Hematopoietic multipotent progenitor cell treated with erythropoietin and hydrocortisone succinate and interleukin-3 and kit ligand, for 6 days (in vitro differentiated cells): ENCODE measurements around the gene MAPK8IP1.

Experiments used
- DNase-seq: peaks from one replicate; pipeline ENCODE4 v3.0.0-alpha.2; 2015

MAPK8IP1 gene

DNA sequence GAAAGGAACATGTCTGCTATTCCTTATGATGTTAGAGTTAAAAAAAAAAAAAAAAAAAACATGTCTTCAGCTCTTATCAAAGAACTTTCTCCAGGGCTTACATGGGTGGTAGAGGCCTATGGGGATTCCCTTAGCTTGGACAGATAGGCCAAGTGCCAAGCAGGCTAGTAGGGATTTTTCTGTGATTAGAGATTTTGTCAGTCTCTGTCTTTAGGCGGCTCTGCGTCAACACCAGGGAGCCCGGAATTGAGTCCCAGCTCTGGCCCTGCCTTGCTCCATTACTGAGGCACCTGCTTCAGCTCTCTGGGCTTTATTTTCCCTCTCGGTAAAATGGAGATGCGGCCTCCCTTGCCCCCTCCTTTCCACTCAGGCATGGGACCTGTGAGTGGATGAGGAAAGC is 25.1 kb upstream of the MAPK8IP1 start:
- DNase-seq = no peak

DNA sequence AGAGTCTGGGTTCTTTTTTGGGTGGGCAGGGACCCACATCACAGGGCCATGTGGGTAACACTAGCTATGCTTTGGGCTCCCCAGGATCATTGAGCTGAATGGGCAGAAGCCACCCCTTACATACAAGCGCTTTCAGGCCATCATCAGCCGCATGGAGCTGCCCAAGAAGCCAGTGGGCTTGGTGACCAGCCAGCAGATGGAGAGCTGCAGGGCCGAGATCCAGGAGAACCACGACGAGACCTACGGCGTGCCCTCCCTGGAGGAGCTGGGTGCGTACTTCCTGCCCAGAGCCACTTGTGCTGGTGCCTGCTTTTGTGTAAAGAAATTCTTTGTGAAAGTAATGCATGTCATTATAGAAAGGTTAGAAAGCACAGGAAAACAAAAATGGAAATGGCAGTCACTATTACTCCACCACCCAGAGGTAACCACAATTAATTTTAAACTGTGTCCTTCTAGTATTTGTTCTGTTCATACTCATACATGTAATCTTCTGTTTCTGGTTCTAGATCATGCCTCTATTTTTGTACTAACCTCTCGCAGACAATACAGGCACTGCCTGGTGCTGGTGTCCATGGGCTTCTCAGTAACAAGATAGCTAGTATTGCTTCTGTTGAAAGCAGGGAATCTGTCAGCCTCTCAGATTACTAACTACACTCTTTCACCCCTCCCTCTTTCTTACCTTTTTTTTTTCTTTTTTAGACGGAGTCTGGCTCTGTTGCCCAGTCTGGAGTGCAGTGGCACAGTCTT is 24.5 kb upstream of the MAPK8IP1 start:
- DNase-seq = no peak

DNA sequence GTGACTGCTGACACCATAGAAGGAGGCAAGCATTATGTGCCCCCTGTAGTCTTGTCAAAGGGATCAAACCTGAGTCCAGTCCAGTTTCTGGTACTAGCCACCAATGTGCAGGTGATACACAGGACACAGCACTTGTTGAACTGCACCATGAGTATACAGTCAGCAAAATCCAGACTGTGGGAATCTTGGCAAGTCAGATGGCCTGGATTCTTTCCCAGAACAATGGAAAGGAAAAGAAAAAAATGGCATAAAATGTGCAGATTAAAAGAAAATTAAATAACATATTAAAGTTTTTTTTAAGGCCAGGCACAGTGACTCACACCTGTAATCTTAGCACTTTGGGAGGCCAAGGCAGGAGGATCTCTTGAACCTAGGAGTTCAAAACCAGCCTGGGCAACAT is 21.4 kb upstream of the MAPK8IP1 start:
- DNase-seq = no peak

DNA sequence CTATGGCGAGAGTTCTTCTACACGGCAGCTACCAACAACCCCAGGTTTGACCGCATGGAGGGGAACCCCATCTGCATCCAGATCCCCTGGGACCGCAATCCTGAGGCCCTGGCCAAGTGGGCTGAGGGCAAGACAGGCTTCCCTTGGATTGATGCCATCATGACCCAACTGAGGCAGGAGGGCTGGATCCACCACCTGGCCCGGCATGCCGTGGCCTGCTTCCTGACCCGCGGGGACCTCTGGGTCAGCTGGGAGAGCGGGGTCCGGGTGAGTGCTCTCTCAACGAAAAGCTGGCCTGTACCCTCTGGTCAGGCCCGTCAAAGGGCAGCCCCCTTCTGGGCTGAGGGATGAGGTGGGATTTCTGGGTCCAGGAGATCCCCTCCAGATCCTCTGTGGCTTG is 15.9 kb upstream of the MAPK8IP1 start:
- DNase-seq = no peak

DNA sequence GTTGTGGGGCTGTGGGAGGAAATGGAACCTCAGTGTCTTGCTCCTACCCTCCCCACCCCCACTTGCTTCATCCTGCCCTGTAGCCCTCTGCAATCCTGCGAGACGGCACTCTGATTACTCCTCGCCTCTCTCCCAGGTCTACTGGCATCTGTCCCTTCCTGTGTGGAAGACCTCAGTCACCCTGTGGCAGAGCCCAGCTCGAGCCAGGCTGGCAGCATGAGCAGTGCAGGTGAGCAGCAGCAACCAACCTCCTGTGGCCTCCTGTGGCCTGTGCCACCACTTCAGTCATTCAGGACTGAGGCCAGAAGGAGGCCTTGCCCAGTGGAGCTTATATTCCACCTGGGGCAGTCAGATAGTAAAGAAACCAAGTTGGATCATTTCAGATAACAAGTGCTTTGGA is 14.7 kb upstream of the MAPK8IP1 start:
- no peak for DNase-seq

DNA sequence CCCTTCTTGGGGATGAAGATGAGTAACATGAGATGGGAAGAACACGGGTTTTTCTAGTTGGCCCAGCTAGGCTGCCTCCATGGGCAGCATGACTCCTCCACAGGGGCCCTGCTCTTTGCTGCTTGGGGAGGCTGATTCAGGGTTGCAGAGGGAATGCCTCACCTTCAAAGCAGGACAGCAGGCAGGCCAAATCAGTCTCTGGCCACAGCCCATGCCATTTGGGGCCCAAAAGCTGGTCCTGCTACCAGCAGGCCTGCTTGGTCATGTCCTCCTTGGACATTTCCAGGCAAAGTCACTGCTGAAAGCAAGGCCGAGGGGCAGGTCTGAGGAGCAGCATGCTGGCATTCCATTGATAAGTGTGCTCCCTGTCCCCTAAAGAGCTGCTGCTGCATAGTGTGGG is 13.8 kb upstream of the MAPK8IP1 start:
- DNase-seq = no peak

DNA sequence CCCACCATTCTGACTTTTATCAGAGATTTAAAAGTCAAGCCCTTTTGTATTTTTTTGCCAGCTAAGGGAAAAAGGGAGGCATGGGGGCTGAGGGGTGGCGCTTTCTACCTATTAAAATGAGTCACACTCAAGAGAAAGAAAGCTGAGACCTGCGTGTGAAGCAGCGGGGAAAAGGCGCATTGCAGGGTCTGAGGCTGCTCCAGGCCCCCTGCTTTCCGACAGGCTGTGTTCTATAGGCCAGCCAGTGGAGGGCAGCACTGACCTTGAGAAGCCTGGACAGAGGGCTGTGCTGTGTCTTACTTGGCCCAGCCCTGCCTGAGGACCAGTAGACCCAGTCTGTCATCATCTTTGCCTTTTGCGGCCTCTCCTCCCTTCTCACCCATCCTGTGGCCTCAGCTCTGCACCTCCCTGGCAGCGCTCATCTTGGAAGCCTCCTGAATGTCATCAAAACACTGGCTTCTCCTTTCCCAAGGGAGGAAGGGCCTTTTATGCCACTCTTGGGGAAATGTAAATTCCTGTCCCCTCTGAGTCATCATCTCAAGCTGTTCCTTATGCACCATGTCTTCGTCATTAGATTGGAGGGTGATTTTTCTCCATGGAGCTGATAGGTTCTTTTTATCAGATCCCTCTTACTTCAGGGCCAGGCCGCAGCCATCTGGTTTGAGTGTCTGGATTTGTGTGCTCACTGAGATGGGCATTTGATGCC is 12.6 kb upstream of the MAPK8IP1 start:
- peak; percentile 74 for DNase-seq

DNA sequence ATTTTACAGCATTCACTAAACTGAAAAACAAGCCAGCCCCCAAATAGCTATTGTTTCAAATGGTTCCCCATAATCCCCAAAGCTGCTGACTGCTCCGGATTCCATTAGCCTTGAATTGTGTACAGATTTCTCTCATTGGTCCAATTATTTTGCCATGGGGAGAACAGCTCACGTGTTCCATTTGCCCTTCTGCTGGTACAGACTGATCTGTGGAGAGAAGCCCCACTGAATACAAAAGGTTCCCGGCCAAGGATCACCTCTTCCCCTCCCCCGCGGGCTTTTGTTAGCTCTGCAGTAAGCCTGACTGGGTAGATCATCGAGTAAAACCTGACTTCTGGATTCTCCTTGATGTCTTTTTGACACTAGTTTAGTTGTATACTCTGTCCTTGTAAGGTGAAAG is 9.1 kb upstream of the MAPK8IP1 start:
- no peak for DNase-seq

DNA sequence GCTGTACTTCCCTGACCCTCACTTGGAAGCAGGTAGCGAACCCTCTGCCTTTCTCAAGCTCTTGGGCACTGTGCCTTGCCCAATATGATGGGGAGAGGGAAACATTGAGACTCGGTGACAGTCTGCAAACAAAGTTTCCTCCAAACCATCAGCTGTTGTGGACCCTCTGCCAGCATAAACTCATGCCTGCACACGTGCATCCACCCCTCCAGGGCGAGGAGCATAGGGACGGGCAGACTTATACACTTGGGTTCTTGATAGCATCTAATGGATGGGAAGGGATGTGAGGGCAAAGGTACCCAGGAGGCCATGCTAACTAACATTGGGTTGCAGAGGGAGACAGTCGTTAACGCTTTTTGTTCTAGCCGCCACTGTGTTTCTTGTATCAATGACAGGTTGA is 8.2 kb upstream of the MAPK8IP1 start:
- no peak for DNase-seq

DNA sequence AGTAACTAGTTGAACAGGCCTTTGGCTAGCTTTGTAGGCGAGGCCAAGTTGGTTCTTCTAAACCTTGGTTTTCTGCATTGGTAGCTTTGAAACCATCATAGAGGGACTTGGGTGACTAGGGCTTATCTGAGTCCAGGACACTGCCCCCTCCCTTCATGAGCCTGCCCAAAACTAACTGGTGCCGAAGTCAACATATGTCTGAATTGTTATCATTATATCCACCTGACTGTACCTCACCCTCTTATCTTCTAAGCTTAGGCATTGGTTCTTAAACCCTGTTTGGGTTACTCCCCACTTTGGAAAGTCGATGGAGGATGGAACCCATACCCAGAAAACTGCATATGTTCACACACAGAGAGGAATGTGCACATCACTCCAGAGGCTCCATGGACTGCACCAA is 7.6 kb upstream of the MAPK8IP1 start:
- DNase-seq = no peak

DNA sequence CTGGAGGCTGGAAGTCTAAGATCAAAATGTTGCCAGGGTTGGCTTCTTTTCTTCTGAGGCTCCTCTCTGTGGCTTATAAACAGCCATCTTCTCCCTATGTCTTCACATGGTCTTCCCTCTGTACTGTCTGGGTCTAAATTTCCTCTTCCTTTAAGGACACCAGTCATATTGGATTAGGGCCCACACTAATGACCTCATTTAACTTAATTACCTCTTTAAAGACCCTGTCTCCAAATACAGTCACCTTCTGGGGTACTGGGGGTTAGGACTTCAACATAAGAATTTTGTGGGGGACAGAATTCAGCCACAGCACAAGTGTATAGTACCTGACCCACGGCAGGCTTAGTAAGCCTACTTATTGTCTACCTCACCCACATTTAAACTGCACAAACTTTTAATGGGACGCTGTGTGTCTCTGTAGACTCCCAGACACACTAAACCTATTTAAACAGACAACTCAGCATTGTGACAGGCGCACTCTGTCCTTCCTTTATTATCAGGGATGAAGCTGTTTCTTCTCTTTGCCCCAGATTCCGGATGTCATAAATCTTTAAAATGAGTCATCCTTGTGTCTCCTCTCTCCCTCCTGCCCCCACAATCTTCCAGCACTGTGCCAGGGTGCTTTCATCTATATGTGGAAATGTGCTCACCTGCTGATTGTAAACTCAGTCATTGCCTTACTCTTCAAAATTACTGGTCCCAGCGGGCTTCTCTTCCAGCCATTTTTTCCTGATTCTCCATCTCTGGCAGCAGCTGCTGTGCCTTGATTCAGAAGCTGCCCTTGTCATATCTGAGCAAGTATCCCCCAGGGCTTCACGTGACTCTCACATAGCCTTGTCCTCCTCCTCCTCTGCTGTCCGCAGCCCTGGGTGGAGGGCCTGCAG is 5.4 kb upstream of the MAPK8IP1 start:
- no peak for DNase-seq

DNA sequence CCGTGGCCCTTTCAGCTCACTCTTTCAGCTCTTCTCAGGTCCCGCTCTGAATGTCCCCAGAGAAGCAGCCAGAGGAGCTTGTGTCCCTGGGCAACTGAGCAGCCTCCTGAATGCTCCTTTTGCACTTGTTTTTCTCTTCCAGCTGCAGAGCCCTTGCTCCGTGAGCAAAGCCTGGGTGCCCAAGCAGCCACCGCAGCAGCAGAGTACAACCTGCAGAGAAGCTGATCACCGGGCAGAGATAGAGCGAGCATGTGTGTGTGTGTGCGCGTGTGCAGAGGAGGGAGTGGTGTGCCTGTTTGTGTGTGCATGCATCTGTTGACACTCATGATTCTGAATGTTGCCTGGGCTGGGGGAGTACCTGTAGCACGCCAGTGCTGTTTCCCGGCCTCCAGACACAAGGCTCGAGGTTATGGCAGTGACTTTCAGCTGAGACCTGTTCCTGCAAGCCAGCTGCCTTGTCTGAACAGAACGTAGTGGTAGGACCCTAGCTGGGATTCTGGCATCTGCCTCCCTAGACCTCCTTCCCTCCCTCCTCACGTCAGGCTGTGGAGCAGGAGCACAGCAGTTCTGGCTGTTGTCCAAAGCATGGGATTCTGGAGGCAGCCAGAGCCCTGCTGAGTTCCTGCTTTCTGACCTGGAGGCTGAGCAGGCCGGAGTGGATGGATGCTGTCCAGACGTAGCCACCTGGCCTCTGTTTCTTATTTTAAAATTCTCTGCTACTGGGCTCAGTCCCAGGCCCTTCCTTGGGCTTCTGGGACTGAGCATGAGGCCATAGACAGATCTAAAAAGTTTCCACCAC is 4.5 kb upstream of the MAPK8IP1 start:
- no peak for DNase-seq

DNA sequence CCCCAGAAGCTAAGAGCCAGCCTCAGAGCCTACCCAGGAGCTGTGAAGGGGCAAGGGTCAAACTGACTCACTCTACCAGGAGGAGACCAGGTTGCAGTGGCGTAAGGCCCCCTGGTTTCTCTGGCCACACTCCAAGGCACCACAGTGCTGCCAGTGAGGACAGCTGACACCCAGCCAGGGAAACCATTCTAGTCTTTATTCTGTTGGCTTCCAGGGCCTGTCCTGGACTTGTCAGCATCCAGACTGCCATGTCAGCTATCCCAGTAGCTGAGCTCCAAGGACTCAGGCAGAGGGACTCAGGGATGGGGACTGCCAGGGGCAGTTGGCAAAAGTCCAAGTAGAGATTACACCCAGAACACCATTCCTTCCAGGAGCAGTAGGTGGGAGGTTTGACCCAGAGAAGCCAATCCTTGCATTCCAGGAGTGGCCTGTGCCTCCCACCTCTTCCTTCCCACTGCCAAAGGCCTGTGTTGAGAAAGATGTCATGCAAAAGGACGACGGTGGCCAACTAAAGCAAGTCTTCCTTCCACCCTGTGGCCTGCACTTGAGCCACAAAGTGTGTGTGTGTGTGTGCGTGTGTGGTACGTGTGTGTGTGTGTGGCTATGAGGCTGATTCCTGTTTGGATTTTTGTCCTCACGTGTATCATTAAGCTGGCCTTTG is 3.6 kb upstream of the MAPK8IP1 start:
- DNase-seq = no peak

DNA sequence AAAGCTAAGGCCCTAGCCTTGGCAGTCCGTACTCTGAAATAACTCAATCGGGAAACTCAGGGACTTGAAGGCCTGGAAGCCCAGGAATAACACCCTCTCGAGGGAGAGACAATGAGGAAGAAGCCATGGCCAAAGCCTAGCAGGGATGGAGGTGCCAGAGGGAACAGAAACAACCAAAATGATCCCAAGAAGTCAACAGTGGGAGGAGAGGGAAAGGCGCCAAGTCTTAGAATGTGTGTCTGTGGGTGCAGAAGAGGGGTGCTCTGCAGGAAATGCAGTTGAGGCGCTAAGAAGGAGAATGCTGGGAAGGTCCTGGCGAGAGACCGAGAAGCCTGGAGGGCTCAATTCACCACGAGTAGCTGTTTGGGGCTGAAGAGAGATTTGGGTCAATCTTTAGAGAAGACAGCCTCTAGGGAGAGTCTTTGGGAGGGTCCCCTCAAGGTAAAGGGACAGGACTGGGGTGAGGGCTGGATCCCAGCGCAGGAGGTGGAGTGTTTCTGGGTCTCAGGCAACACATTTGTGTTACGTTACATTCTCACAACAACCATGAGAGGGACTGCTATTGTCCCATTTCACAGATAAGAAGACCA is 760 bp upstream of the MAPK8IP1 start:
- no peak for DNase-seq

DNA sequence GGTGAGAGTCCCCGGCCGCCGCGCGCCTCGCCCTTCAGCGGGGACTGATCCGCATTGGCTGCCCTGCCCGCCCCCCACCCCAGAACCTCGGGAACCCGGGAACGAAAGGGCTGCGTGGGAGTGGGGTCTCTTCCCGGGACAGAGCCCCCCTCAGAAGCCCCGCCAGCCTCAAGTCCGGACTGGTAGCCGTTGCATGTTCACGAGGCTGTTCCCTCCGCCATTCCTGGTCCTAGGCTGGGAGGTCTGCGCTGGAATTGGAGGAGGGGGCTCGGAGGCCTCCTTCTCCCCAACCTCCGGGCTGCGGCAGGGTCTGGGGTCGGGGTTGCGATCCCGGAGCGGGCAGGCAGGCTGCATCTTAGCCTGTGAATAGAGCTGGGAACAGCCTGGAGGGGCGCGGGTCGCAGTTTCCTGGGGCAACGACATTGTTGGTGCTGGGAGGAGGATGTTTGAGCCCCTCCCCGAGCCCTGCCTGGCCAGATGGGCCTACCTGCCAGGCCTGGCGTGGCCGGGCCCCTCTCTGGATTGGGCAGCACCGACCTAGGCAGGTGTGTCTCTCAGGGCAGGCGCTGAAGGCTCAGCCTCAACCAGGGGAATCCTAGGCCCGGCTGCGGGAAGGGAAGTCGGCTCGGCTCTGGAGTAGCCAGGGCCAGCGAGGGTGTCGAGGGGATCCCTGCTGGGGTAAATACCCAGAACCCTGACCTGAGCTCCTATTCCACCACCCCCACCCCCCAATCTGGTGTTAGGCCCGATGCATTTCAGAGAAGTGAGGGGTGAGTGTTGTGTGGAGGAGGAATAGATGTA is 670 bp downstream of the MAPK8IP1 start:
- no peak for DNase-seq

DNA sequence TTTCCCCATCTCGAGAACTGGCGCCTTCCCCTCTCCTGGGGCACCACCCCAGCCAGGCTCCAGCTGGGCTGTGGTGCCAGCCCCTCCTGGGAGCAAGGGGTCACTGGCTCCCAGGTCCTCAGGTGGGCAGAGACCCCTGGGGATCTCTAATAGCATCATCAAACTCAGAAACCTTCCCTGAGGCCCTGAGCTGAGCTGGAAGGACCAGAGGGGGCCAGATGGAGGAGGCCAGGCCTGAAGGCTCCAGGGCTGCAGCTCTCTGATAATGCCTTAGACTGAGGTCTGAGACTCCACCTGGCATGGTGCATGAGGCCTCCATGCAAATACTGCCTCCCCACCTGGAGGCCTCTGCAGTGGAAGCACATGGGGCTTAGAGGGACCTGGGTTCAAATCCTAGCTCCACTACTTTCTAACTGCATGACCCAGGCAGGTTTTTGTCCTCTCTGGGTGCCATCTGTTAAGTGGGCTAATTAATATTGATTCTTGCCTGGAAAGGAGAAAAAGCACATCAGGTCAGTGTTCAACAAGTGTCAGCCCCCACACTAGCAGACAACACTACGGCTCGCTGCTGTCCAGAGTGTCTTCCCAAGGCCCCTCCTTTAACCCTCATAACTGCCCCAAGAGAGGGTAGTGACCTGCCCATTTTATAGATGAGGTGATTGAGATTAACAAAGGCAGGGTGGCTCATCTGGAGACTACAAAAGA is 1.5 kb downstream of the MAPK8IP1 start:
- no peak for DNase-seq

DNA sequence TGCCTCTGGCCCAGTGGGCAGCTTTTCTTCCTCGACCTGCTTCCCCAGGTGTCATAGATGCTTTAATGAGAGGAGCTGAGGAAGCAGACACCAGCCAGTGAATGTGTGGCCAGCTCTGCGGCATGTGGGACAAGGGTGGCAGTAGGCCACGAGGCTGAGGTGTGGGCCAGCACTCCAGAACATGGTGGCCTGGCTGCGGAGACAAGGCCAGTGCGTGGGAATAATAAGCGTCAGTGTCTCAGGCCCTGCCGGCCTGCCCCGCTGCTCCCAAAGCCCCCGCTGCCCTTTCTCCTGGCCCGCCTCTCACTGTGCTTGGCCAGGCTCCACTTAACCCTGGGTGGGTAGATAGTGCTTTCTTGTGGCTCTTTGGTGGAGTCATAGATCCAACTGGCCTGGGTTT is 2.1 kb downstream of the MAPK8IP1 start:
- DNase-seq = no peak

DNA sequence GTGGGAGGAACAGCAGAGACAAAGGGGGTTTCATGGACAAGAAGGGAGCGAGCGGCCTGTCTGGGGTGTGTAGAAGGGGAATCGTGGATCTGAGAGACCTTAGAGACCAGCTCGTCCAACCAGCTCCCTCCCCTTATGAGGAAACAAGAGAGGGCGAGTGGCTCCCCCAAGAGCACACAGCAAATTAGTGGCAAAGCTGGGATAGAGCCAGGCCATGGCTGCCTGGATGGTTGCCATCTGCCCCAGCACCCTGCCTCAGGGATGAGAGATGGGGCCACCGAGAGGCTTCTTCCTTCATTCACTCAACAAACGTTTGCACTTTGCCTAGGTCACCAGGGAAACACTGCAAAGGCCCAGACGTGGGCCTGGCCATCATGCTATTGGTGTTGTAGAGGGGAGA is 4.1 kb downstream of the MAPK8IP1 start:
- no peak for DNase-seq

DNA sequence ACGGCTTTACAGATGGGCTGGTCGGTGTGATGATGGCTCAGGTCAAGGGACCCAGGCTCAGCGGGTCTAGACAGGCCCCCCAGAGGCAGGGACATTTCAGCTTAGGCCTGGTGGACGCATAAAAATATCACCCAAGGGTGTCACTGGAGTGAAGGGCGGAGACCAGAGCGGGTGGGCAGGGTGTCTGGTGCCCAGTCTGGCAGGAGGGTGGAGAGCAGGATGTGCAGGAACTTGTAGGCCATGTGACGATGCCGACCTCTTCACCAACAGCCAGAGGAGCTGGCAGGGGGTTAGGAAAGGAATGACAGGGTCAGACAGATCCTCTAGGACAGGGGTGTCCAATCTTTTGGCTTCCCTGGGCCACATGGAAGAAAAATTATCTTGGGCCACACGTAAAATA is 4.5 kb downstream of the MAPK8IP1 start:
- DNase-seq = no peak

DNA sequence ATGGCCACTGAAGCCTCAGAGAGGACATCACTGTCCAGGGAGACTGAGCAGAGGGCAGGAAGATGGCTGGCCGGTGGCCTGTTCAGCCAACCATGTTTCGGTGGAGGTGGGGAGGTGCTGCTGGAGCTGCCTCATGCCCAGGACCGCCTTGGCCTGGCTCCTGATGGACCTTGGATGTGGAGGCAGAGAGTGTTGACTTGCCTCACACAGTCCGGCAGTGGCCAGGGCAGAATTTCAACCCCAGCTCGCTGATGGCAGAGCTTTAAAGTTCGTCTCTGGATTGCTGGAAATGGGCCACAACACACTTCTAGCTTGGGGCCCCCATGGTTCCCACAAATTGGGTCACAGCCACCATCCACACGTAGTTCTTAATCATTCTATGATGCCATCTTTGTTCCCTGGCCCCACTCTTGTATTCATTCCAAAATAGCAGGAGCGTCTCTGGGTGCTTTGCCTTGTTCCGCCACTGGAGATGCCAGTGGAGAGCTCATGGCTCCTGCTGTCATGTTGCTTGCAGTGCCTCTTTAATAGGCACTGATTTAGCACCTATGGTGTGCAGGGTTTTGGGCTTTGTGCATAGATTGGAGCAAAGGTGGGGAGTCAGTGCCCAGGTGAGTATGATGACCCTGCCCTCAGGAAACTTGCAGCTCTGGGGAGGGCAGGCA is 5.6 kb downstream of the MAPK8IP1 start:
- no peak for DNase-seq
